ENCODE data around the gene HIC2. TPM values are rescaled to one million over a fixed set of nuclear protein-coding genes. Genes with fewer than 3 reads are reported as not detected.
A peak's percentile ranks its signal among the peaks of the same experiment; 100 is the strongest.
"Not testable (repeated sequence)": the region's sequence is repeated elsewhere in the genome, so short reads cannot be mapped to it uniquely, and the experiment has no call there.

The HIC2 gene
- total and polyA plus RNA-seq, 7 donors = 0.94 to 3.2 (median 2.2) TPM

DNA sequence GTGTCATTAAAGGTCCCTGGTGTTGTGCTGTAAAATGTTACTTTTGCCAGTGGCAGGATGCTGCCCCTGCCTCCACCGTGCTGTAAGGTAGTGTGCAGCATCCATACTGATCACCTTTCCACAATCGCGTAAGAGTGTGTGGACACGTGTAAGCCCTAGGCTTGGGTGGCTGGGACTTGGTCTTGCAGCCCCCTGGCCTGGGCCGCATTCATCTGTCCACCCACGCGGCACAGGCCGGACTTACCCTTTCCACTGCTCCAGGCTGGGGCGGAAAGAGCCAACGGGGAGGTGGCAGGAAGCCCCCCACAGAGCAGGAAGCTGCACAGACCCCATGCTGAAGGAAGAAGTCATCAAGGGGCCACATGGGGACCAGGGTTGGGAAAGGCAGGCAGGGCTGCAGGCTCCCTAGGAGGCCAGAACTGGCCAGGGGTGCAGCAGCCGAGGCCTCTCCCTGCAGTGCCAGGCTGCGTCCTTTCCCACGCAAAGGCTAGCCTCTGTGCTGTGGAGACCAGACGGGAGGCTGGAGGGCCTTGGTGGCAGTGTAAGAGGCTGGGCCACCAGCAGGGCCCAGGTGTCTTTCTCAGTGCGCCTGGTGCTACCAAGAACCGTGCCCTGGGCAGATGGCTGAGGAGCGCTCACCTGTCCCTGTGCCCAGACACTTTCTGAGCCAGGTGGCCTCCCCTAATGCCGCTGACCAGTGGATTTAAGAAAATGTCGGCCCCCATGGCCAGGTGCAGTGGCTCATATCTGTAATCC is 38.3 kb downstream of the HIC2 start:
- ATAC-seq (peak in 1 of 4 donors; percentile 47), DNase-seq (peak; percentile 4 to 35)
- intact Hi-C loops (cut with DNase I) = no loop called here
- no peaks in the 10 kb centered on the region for H3K27me3 ChIP-seq (ENCODE audit: insufficient read depth in 3 of 3, low read length in 2 of 3)
- no peaks in the 10 kb centered on the region for H3K36me3 ChIP-seq (ENCODE audit: insufficient read depth in 1 of 2, low read depth in 1 of 2)
- WGBS, 3 donors = 82 to 88% (median 86%) methylated on average over 18 to 19 of the region's 19 CpGs
- H3K27ac ChIP-seq = no peak overlapping the region
- H3K4me3 ChIP-seq = no peak overlapping the region
- H3K9me3 ChIP-seq = no peaks in the 10 kb centered on the region
- TF ChIP-seq, protein P1, sequence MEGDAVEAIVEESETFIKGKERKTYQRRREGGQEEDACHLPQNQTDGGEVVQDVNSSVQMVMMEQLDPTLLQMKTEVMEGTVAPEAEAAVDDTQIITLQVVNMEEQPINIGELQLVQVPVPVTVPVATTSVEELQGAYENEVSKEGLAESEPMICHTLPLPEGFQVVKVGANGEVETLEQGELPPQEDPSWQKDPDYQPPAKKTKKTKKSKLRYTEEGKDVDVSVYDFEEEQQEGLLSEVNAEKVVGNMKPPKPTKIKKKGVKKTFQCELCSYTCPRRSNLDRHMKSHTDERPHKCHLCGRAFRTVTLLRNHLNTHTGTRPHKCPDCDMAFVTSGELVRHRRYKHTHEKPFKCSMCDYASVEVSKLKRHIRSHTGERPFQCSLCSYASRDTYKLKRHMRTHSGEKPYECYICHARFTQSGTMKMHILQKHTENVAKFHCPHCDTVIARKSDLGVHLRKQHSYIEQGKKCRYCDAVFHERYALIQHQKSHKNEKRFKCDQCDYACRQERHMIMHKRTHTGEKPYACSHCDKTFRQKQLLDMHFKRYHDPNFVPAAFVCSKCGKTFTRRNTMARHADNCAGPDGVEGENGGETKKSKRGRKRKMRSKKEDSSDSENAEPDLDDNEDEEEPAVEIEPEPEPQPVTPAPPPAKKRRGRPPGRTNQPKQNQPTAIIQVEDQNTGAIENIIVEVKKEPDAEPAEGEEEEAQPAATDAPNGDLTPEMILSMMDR (IDR thresholded peaks at IDR 0.05) = no peak
- no peaks in the 10 kb centered on the region for H3K4me1 ChIP-seq

- Histone ChIP-seq H3K36me3 (ENCODE audit: insufficient read depth in 1 of 2, low read depth in 1 of 2) (no peaks in the 10 kb centered on the region), H3K27me3 (ENCODE audit: insufficient read depth in 3 of 3, low read length in 2 of 3) (no peaks in the 10 kb centered on the region), H3K27ac (no peak overlapping the region), H3K4me1 (no peaks in the 10 kb centered on the region), H3K4me3 (no peak overlapping the region), H3K9me3 (no peaks in the 10 kb centered on the region)
- ATAC-seq = no peak
- TF ChIP-seq, protein P1 (IDR thresholded peaks at IDR 0.05) = no peak
- peak in 1 of 2 donors; percentile 41 for DNase-seq
- intact Hi-C loops (cut with DNase I) = no loop called here
- 89 to 92% (median 90%) methylated on average over 19 of the region's 19 CpGs for WGBS, 3 donors
Measured at GRCh38 chr22:21457023-21457787, 40.0 kb downstream of the HIC2 start.

DNA sequence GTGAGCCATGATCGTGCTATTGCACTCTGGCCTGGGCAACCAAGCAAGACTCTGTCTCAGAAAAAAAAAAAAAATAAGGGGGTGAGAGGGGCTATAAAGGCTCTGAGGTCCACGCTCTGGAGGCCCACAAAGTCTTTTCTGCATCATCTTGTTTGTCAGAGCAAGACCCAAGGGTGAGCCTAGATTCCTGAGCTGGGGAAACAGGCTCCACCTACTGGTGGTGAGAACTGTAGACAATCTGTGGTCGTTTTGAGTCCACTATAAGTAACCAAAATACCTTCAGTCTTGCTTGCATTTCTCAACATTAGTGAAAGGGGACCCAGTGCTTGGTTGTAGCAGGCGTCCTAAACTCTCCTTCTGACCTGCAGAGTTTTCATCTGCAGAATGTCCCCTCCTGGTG is 45.5 kb downstream of the HIC2 start:
- H3K27me3 ChIP-seq (ENCODE audit: insufficient read depth in 3 of 3, low read length in 2 of 3); H3K4me3 ChIP-seq; H3K36me3 ChIP-seq (ENCODE audit: insufficient read depth in 1 of 2, low read depth in 1 of 2); DNase-seq; intact Hi-C loops (cut with DNase I); H3K4me1 ChIP-seq; H3K9me3 ChIP-seq; H3K27ac ChIP-seq: not testable (repeated sequence)
- peak in 2 of 4 donors; percentile 48 to 59 for ATAC-seq
- 83 to 89% (median 88%) methylated on average over 1 of the region's 4 CpGs for WGBS, 3 donors

- H3K9me3 ChIP-seq; H3K36me3 ChIP-seq (ENCODE audit: insufficient read depth in 1 of 2, low read depth in 1 of 2); H3K27ac ChIP-seq; DNase-seq; H3K4me1 ChIP-seq; H3K27me3 ChIP-seq (ENCODE audit: insufficient read depth in 3 of 3, low read length in 2 of 3); intact Hi-C loops (cut with DNase I): not testable (repeated sequence)
- 1% methylated on average over 16 of the region's 74 CpGs; no CpG with 5 or more reads in 2 of the 3 donors for WGBS, 3 donors
- H3K4me3 ChIP-seq = peak within 1 kb of the TSS; percentile 50
- peak in 3 of 4 donors; percentile 26 to 57 (median 42) for ATAC-seq
Measured at GRCh38 chr22:21467337-21468193, 50.4 kb downstream of the HIC2 start, which contains the start of gene TMEM191C. TMEM191C (plus strand) TSS chr22:21467387; CDS start chr22:21467460, 73 bp downstream.

- H3K4me3 ChIP-seq = peak overlapping the region; percentile 50
- H3K27ac ChIP-seq = not testable (repeated sequence)
- 0 to 1% (median 0%) methylated on average over 3 to 16 of the region's 60 CpGs for WGBS, 3 donors
Measured at GRCh38 chr22:21468194-21469096, 51.3 kb downstream of the HIC2 start.

GRCh38 chr22:21469097-21469994 is 52.2 kb downstream of the HIC2 start:
- H3K36me3 ChIP-seq (ENCODE audit: insufficient read depth in 1 of 2, low read depth in 1 of 2); intact Hi-C loops (cut with DNase I); H3K4me1 ChIP-seq; DNase-seq; H3K4me3 ChIP-seq; H3K27me3 ChIP-seq (ENCODE audit: insufficient read depth in 3 of 3, low read length in 2 of 3); H3K27ac ChIP-seq; H3K9me3 ChIP-seq: not testable (repeated sequence)
- WGBS, 3 donors = 15 to 46% (median 16%) methylated on average over 10 to 46 of the region's 87 CpGs
- peak in 3 of 4 donors; percentile 1 to 15 (median 8) for ATAC-seq

More at GRCh38 chr22:21468194-21469096, 51.3 kb downstream of the HIC2 start:
- intact Hi-C loops (cut with DNase I); H3K9me3 ChIP-seq; H3K36me3 ChIP-seq (ENCODE audit: insufficient read depth in 1 of 2, low read depth in 1 of 2); H3K27me3 ChIP-seq (ENCODE audit: insufficient read depth in 3 of 3, low read length in 2 of 3); H3K4me1 ChIP-seq: not testable (repeated sequence)
- DNase-seq (peak; percentile 87 to 95), ATAC-seq (peak; percentile 97 to 98 (median 98))

GRCh38 chr22:21472984-21473383 is 55.8 kb downstream of the HIC2 start:
- intact Hi-C loops (cut with DNase I); ATAC-seq: not testable (repeated sequence)

More at GRCh38 chr22:21472984-21473383, 55.8 kb downstream of the HIC2 start:
- not testable (repeated sequence) for H3K9me3 ChIP-seq; DNase-seq; H3K27me3 ChIP-seq (ENCODE audit: insufficient read depth in 3 of 3, low read length in 2 of 3); H3K4me3 ChIP-seq; H3K4me1 ChIP-seq; H3K36me3 ChIP-seq (ENCODE audit: insufficient read depth in 1 of 2, low read depth in 1 of 2); H3K27ac ChIP-seq
- WGBS, 3 donors = no CpG with 5 or more reads among the region's 11 CpGs

Measured in psoas muscle (tissue), 8 donors.